CD8-positive, alpha-beta memory T cell (primary cell): ENCODE data around the gene PPP2R3A. TPM values are rescaled to one million over a fixed set of nuclear protein-coding genes. Genes with fewer than 3 reads are reported as not detected.
"Not testable (repeated sequence)": the region's sequence is repeated elsewhere in the genome, so short reads cannot be mapped to it uniquely, and the experiment has no call there.

Experiments used
- CTCF ChIA-PET: fragments of 350-600 bp; sonication (Branson Sonifier 250); formaldehyde crosslinking; loops from one replicate; lab custom pipeline; 2021; ENCODE audit warnings: antibody characterized with exemption; lab: Charles Lee
- POLR2A ChIA-PET: fragments of 350-600 bp; sonication (Branson Sonifier 250); formaldehyde crosslinking; loops from one replicate; lab custom pipeline; 2021; ENCODE audit warnings: antibody characterized with exemption; lab: Charles Lee
- DNase-seq, 5 donors: peaks; one replicate each; pipeline versions ENCODE4 v3.0.0 to v3.0.0-alpha.2; 2020 to 2022; ENCODE audit warnings: mixed read lengths in 1 of 5
- H3K27ac ChIP-seq: one replicate; pipeline ENCODE4 v1.7.0; 2013; ENCODE audit warnings: low read depth, mild to moderate bottlenecking, low read length, moderate library complexity
- H3K27me3 ChIP-seq: 2 replicates; pipeline ENCODE4 v1.7.0; 2013; ENCODE audit warnings: low read length, mild to moderate bottlenecking; ENCODE audit not compliant: insufficient read depth, poor library complexity, severe bottlenecking
- H3K36me3 ChIP-seq: 2 replicates; pipeline ENCODE4 v1.7.0; 2013; ENCODE audit warnings: mild to moderate bottlenecking, low read length, moderate library complexity; ENCODE audit not compliant: insufficient read depth
- H3K4me1 ChIP-seq: 2 replicates; pipeline ENCODE4 v1.7.0; 2013; ENCODE audit warnings: mild to moderate bottlenecking, low read length, moderate library complexity; ENCODE audit not compliant: insufficient read depth
- H3K4me3 ChIP-seq: 2 replicates; pipeline ENCODE4 v1.7.0; 2013; ENCODE audit warnings: mild to moderate bottlenecking, low read length
- H3K9me3 ChIP-seq: 2 replicates; pipeline ENCODE4 v1.7.0; 2013; ENCODE audit warnings: mild to moderate bottlenecking, low read length
- H3K27ac Mint-ChIP-seq, 8 donors: one replicate each; pipeline ENCODE4 v1.8.0; 2020 to 2021; ENCODE audit warnings: mixed read lengths in 8 of 8, mild to moderate bottlenecking in 6 of 8, inconsistent platforms in 3 of 8, moderate library complexity in 3 of 8
- H3K27me3 Mint-ChIP-seq, 2 donors: one replicate each; pipeline ENCODE4 v1.8.0; 2020 to 2021; ENCODE audit warnings: mixed read lengths in 2 of 2, mild to moderate bottlenecking in 1 of 2, moderate library complexity in 1 of 2
- H3K36me3 Mint-ChIP-seq, 3 donors: one replicate each; pipeline ENCODE4 v1.8.0; 2020 to 2021; ENCODE audit warnings: mixed read lengths in 3 of 3, inconsistent platforms in 1 of 3, mild to moderate bottlenecking in 1 of 3
- H3K4me1 Mint-ChIP-seq, 3 donors: one replicate each; pipeline ENCODE4 v1.8.0; 2020 to 2021; ENCODE audit warnings: mixed read lengths in 3 of 3, inconsistent platforms in 1 of 3, mild to moderate bottlenecking in 1 of 3
- H3K4me3 Mint-ChIP-seq, 7 donors: one replicate each; pipeline ENCODE4 v1.8.0; 2020 to 2021; ENCODE audit warnings: mixed read lengths in 7 of 7, mild to moderate bottlenecking in 6 of 7, moderate library complexity in 4 of 7, inconsistent platforms in 2 of 7
- H3K9me3 Mint-ChIP-seq, 5 donors: one replicate each; pipeline ENCODE4 v1.8.0; 2020 to 2022; ENCODE audit warnings: mixed read lengths in 5 of 5, mild to moderate bottlenecking in 3 of 5, moderate library complexity in 2 of 5, inconsistent platforms in 1 of 5
- polyA plus RNA-seq: library from polyadenylated mRNA; unstranded; fragments of 300-500 nt; fragmentation: Illumina TruSeq; gene quantifications from one replicate; pipeline ENCODE4 v1.2.3, GENCODE V29; 2021
- total RNA-seq, 2 experiments: library from RNA; stranded (reverse); gene quantifications; one replicate each; pipeline ENCODE4 v1.2.3, GENCODE V29; 2021

Gene PPP2R3A
- total and polyA plus RNA-seq, 3 experiments from 2014 or later, result 0.04 to 0.22 (median 0.18) TPM

DNA sequence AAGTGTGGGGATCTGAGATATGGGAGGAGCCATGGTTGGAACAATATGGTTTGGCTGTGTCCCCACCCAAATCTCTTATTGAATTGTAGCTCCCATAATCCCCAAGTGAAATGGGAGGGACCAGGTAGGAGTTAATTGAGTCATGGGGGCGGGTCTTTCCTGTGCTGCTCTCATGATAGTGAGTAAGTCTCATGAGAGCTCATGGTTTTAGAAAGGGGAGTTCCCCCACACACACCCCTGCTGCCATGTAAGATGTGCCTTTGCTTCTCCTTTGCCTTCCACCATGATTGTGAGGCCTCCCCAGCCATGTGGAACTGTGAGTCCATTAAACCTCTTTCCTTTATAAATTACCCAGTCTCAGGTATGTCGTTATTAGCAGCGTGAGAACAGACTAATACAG, 119.5 kb downstream of the PPP2R3A start:
- H3K9me3 ChIP-seq, H3K36me3 ChIP-seq, H3K9me3 Mint-ChIP-seq, H3K4me1 ChIP-seq, POLR2A ChIA-PET, H3K4me1 Mint-ChIP-seq, DNase-seq, H3K27me3 ChIP-seq, H3K36me3 Mint-ChIP-seq, H3K27ac ChIP-seq, H3K27ac Mint-ChIP-seq, H3K4me3 ChIP-seq, H3K4me3 Mint-ChIP-seq, H3K27me3 Mint-ChIP-seq: not testable (repeated sequence)
- CTCF ChIA-PET, result interaction anchor here (1.5 kb wide), 1 partner anchor 667 kb away, joined by 4 read pairs; the partner anchor contains the start of gene STAG1

- Histone ChIP-seq H3K27me3 (no peaks in the 10 kb centered on the region), H3K4me1 (no peaks in the 10 kb centered on the region), H3K27ac (no peak overlapping the region), H3K36me3 (no peaks in the 10 kb centered on the region), H3K9me3 (no peaks in the 10 kb centered on the region), H3K4me3 (no peak overlapping the region)
- no peak overlapping the region for H3K4me3 Mint-ChIP-seq
- POLR2A ChIA-PET, result no interaction called here
- H3K4me1 Mint-ChIP-seq, result no peaks in the 10 kb centered on the region
- peaks cover 0 to 13% (median 0%) of the 10 kb centered on the region in 3 donors for H3K36me3 Mint-ChIP-seq
- CTCF ChIA-PET, result no interaction called here
- no peak overlapping the region for H3K27ac Mint-ChIP-seq
- H3K27me3 Mint-ChIP-seq, result peaks cover 5 to 12% of the 10 kb centered on the region in 2 donors
- DNase-seq, result no peak
- no peaks in the 10 kb centered on the region for H3K9me3 Mint-ChIP-seq
These were observed 128.2 kb downstream of the PPP2R3A start for GRCh38 chr3:136093771-136094170.

GRCh38 chr3:136105044-136105443, 139.5 kb downstream of the PPP2R3A start:
- DNase-seq, result no peak
- ChIA-PET POLR2A (no interaction called here), CTCF (no interaction called here)
- Histone ChIP-seq H3K4me1 (no peaks in the 10 kb centered on the region), H3K27ac (no peak overlapping the region), H3K36me3 (no peaks in the 10 kb centered on the region), H3K4me3 (no peak overlapping the region), H3K9me3 (no peaks in the 10 kb centered on the region), H3K27me3 (no peaks in the 10 kb centered on the region)
- Mint-ChIP-seq H3K27me3 (no peaks in the 10 kb centered on the region), H3K4me1 (peaks cover 2 to 9% (median 5%) of the 10 kb centered on the region in 3 donors), H3K4me3 (no peak overlapping the region), H3K27ac (peak overlapping the region in 1 of 8 donors; percentile 48), H3K36me3 (peaks cover 5 to 12% (median 5%) of the 10 kb centered on the region in 3 donors), H3K9me3 (no peaks in the 10 kb centered on the region)

DNA sequence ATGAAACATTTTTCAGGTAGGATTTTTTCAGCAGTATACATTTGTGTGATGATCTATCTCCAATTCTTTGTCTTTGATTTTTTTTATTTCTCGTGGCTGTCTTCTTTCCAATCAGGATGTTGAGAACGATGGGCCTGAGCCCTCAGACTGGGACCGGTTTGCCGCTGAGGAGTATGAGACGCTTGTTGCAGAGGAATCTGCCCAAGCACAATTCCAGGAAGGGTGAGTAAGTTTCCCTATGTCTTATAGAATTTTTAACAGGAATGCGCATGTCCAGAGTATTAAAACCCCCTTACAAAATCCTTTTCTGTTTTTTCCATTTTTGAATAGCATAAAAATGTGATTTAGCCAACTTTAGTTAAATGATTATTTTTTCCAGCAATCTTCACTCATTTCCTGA, 140.6 kb downstream of the PPP2R3A start:
- no peaks in the 10 kb centered on the region for H3K36me3 ChIP-seq
- no peaks in the 10 kb centered on the region for H3K27me3 ChIP-seq
- H3K4me1 Mint-ChIP-seq, result peaks cover 2 to 10% (median 5%) of the 10 kb centered on the region in 3 donors
- no peaks in the 10 kb centered on the region for H3K9me3 Mint-ChIP-seq
- H3K4me3 Mint-ChIP-seq, result no peak overlapping the region
- ChIA-PET CTCF (no interaction called here), POLR2A (no interaction called here)
- H3K27me3 Mint-ChIP-seq, result no peaks in the 10 kb centered on the region
- H3K4me3 ChIP-seq, result no peak overlapping the region
- H3K9me3 ChIP-seq, result no peaks in the 10 kb centered on the region
- no peak overlapping the region for H3K27ac Mint-ChIP-seq
- H3K27ac ChIP-seq, result no peak overlapping the region
- H3K36me3 Mint-ChIP-seq, result peaks cover 5 to 10% (median 5%) of the 10 kb centered on the region in 3 donors
- no peak for DNase-seq
- no peaks in the 10 kb centered on the region for H3K4me1 ChIP-seq

GRCh38 chr3:136109499-136109898, 144.0 kb downstream of the PPP2R3A start:
- POLR2A ChIA-PET, result no interaction called here
- CTCF ChIA-PET, result no interaction called here
- H3K9me3 Mint-ChIP-seq, result no peaks in the 10 kb centered on the region
- Histone ChIP-seq H3K4me1 (no peaks in the 10 kb centered on the region), H3K27ac (no peak overlapping the region), H3K27me3 (no peaks in the 10 kb centered on the region), H3K36me3 (no peaks in the 10 kb centered on the region), H3K9me3 (no peaks in the 10 kb centered on the region), H3K4me3 (no peak overlapping the region)
- H3K27me3 Mint-ChIP-seq, result no peaks in the 10 kb centered on the region
- no peak for DNase-seq
- H3K36me3 Mint-ChIP-seq, result peaks cover 8 to 15% (median 9%) of the 10 kb centered on the region in 3 donors
- peak overlapping the region in 1 of 8 donors; percentile 24 for H3K27ac Mint-ChIP-seq
- H3K4me3 Mint-ChIP-seq, result no peak overlapping the region
- H3K4me1 Mint-ChIP-seq, result peaks cover 2 to 10% (median 5%) of the 10 kb centered on the region in 3 donors

DNA sequence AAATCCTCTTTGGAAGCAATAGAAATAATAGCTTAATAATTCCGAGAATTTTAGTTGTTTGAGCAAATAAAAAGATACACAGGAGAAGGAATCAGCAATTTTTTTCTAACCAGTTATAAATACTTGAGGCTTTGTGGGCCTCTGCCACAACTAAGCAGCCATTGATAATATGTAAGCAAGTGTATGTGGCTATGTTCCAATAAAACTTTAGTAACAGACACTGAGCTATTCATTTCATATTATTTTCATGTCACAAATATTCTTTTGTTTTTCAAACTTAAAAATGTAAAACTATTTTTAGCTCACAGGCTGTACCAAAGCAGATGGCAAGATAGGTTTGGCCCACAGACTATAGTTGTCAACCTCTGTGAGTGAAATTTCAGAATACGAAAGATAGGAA, 145.0 kb downstream of the PPP2R3A start:
- H3K4me1 ChIP-seq, result no peaks in the 10 kb centered on the region
- no peaks in the 10 kb centered on the region for H3K9me3 ChIP-seq
- no peak overlapping the region for H3K4me3 Mint-ChIP-seq
- no peak overlapping the region for H3K27ac ChIP-seq
- peaks cover 2 to 7% (median 5%) of the 10 kb centered on the region in 3 donors for H3K4me1 Mint-ChIP-seq
- H3K9me3 Mint-ChIP-seq, result no peaks in the 10 kb centered on the region
- H3K4me3 ChIP-seq, result no peak overlapping the region
- CTCF ChIA-PET, result no interaction called here
- H3K27ac Mint-ChIP-seq, result no peak overlapping the region
- peaks cover 5 to 21% (median 6%) of the 10 kb centered on the region in 3 donors for H3K36me3 Mint-ChIP-seq
- POLR2A ChIA-PET, result no interaction called here
- no peaks in the 10 kb centered on the region for H3K36me3 ChIP-seq
- H3K27me3 ChIP-seq, result no peaks in the 10 kb centered on the region
- H3K27me3 Mint-ChIP-seq, result no peaks in the 10 kb centered on the region
- DNase-seq, result no peak

- peaks cover 0 to 2% (median 0%) of the 10 kb centered on the region in 5 donors for H3K9me3 Mint-ChIP-seq
- H3K4me3 ChIP-seq, result no peak overlapping the region
- H3K36me3 ChIP-seq, result no peaks in the 10 kb centered on the region
- peaks cover 7 to 8% of the 10 kb centered on the region in 2 donors for H3K27me3 Mint-ChIP-seq
- no peaks in the 10 kb centered on the region for H3K9me3 ChIP-seq
- peaks cover 4 to 45% (median 4%) of the 10 kb centered on the region in 3 donors for H3K36me3 Mint-ChIP-seq
- DNase-seq, result no peak
- no peak overlapping the region for H3K27ac ChIP-seq
- peaks cover 2 to 7% (median 5%) of the 10 kb centered on the region in 3 donors for H3K4me1 Mint-ChIP-seq
- H3K4me3 Mint-ChIP-seq, result no peak overlapping the region
- no peaks in the 10 kb centered on the region for H3K27me3 ChIP-seq
- POLR2A ChIA-PET, result no interaction called here
- no peaks in the 10 kb centered on the region for H3K4me1 ChIP-seq
- CTCF ChIA-PET, result no interaction called here
- H3K27ac Mint-ChIP-seq, result no peak overlapping the region
These were observed 148.9 kb downstream of the PPP2R3A start for GRCh38 chr3:136114421-136114820.

DNA sequence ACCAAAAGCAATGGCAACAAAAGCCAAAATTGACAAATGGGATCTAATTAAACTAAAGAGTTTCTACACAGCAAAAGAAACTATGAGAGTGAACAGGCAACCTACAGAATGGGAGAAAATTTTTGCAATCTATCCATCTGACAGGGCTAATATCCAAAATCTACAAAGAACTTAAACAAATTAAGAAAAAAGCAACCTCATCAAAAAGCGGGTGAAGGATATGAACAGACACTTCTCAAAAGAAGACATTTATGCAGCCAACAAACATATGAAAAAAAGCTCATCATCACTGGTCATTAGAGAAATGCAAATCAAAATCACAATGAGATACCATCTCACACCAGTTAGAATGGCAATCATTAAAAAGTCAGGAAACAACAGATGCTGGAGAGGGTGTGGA, 153.8 kb downstream of the PPP2R3A start:
- H3K27ac ChIP-seq, H3K27me3 Mint-ChIP-seq, CTCF ChIA-PET, H3K4me3 ChIP-seq, POLR2A ChIA-PET, H3K27ac Mint-ChIP-seq, H3K4me1 ChIP-seq, H3K9me3 Mint-ChIP-seq, H3K27me3 ChIP-seq, H3K4me1 Mint-ChIP-seq, H3K36me3 ChIP-seq, DNase-seq, H3K9me3 ChIP-seq, H3K4me3 Mint-ChIP-seq: not testable (repeated sequence)
- peaks cover 0 to 35% (median 4%) of the 10 kb centered on the region in 3 donors for H3K36me3 Mint-ChIP-seq
